IMR-90 (cell line): ENCODE data around the gene TRIP11. TPM values are rescaled to one million over a fixed set of nuclear protein-coding genes. Genes with fewer than 3 reads are reported as not detected.

Experiments used
- ATAC-seq: fragments of 200-7000 bp; cut with Tn5 transposase; 2 replicates; pipeline ENCODE4 v1.9.1; 2020; ENCODE audit warnings: low read depth, mild to moderate bottlenecking, moderate library complexity
- BruUV-seq: library from RNA; stranded (reverse); fragments of 400-500 nt; replicated peaks from 2 replicates; lab custom pipeline; 2021; lab: Mats Ljungman, UMichigan
- CTCF ChIA-PET: fragments of 300-600 bp; formaldehyde crosslinking; extraction: SDS; loops from one replicate; lab custom pipeline; 2021; ENCODE audit warnings: antibody characterized with exemption; lab: Yijun Ruan, JAX
- POLR2A ChIA-PET: fragments of 300-600 bp; sonication (Branson Sonifier 250); formaldehyde crosslinking; loops from one replicate; lab custom pipeline; 2022; ENCODE audit warnings: antibody characterized with exemption; ENCODE audit not compliant: unreplicated experiment; lab: Charles Lee
- DNase-seq: peaks from one replicate; pipeline ENCODE4 v3.0.0; 2013
- H2AFZ ChIP-seq: replicated peaks from 2 replicates; pipeline ENCODE3; 2013; ENCODE audit warnings: low read length, mild to moderate bottlenecking; ENCODE audit not compliant: poor library complexity
- H2AK5ac ChIP-seq: 2 replicates; pipeline ENCODE4 v1.6.1; 2013; ENCODE audit warnings: low read depth, low read length, inconsistent platforms
- H2AK9ac ChIP-seq: replicated peaks from 2 replicates; pipeline ENCODE3; 2013; ENCODE audit warnings: mild to moderate bottlenecking, low read depth, low read length, moderate library complexity; ENCODE audit not compliant: poor library complexity
- H2BK120ac ChIP-seq: 2 replicates; pipeline ENCODE4 v1.6.1; 2013; ENCODE audit warnings: low read depth, low read length, inconsistent platforms
- H2BK15ac ChIP-seq: 3 replicates; pipeline ENCODE4 v1.6.1; 2013; ENCODE audit warnings: low read depth, low read length, inconsistent platforms
- H2BK20ac ChIP-seq: 2 replicates; pipeline ENCODE4 v1.6.1; 2013; ENCODE audit warnings: low read depth, mild to moderate bottlenecking, inconsistent platforms, low read length, moderate library complexity
- H2BK5ac ChIP-seq: 2 replicates; pipeline ENCODE4 v1.6.1; 2013; ENCODE audit warnings: mild to moderate bottlenecking, low read depth, low read length, inconsistent platforms; ENCODE audit not compliant: poor library complexity, severe bottlenecking
- H3K14ac ChIP-seq: replicated peaks from 2 replicates; pipeline ENCODE4 v1.6.1; 2013; ENCODE audit warnings: low read depth, low read length, inconsistent platforms
- H3K18ac ChIP-seq: 2 replicates; pipeline ENCODE4 v1.6.1; 2013; ENCODE audit warnings: low read depth, low read length, control low read depth
- H3K23ac ChIP-seq: 2 replicates; pipeline ENCODE4 v1.6.1; 2013; ENCODE audit warnings: low read depth, low read length, inconsistent platforms
- H3K27ac ChIP-seq: 2 replicates; pipeline ENCODE4 v1.5.1; 2013; ENCODE audit warnings: mild to moderate bottlenecking, control low read depth, low read length; ENCODE audit not compliant: insufficient read depth
- H3K27me3 ChIP-seq: 2 replicates; pipeline ENCODE4 v1.6.1; 2013; ENCODE audit warnings: low read length; ENCODE audit not compliant: control insufficient read depth, insufficient read depth
- H3K36me3 ChIP-seq: 2 replicates; pipeline ENCODE4 v1.6.1; 2013; ENCODE audit warnings: low read length, mixed read lengths; ENCODE audit not compliant: control insufficient read depth, insufficient read depth
- H3K4ac ChIP-seq: 2 replicates; pipeline ENCODE4 v1.6.1; 2013; ENCODE audit warnings: low read depth, low read length, inconsistent platforms
- H3K4me1 ChIP-seq: 2 replicates; pipeline ENCODE4 v1.6.1; 2013; ENCODE audit warnings: low read length, mixed read lengths; ENCODE audit not compliant: control insufficient read depth, insufficient read depth
- H3K4me2 ChIP-seq: 2 replicates; pipeline ENCODE4 v1.6.1; 2013; ENCODE audit warnings: low read depth, mild to moderate bottlenecking, control low read depth, low read length, moderate library complexity
- H3K4me3 ChIP-seq: 2 replicates; pipeline ENCODE4 v1.5.1; 2013; ENCODE audit warnings: low read depth, mild to moderate bottlenecking, control low read depth, low read length, moderate library complexity; ENCODE audit not compliant: insufficient read depth
- H3K56ac ChIP-seq: 2 replicates; pipeline ENCODE4 v1.6.1; 2013; ENCODE audit warnings: low read length, inconsistent platforms; ENCODE audit not compliant: insufficient read depth; ENCODE audit errors: extremely low read depth
- H3K79me1 ChIP-seq, 2 experiments: 2 replicates each; pipeline ENCODE4 v1.6.1; 2013; ENCODE audit warnings: low read length in 2 of 2, inconsistent platforms in 1 of 2, low read depth in 1 of 2
- H3K9ac ChIP-seq: 2 replicates; pipeline ENCODE4 v1.6.1; 2013; ENCODE audit warnings: low read depth, low read length, control low read depth
- H3K9me1 ChIP-seq: 2 replicates; pipeline ENCODE4 v1.6.1; 2013; ENCODE audit warnings: low read length, inconsistent platforms; ENCODE audit not compliant: insufficient read depth
- H3K9me3 ChIP-seq: 2 replicates; pipeline ENCODE4 v1.6.1; 2013; ENCODE audit warnings: low read length; ENCODE audit not compliant: control insufficient read depth, insufficient read depth
- H4K20me1 ChIP-seq: 2 replicates; pipeline ENCODE4 v1.6.1; 2013; ENCODE audit warnings: low read length, inconsistent platforms; ENCODE audit not compliant: insufficient read depth
- H4K5ac ChIP-seq: 2 replicates; pipeline ENCODE4 v1.6.1; 2013; ENCODE audit warnings: mild to moderate bottlenecking, low read depth, low read length, control low read depth
- H4K8ac ChIP-seq, 2 experiments: 2 replicates each; pipeline ENCODE4 v1.6.1; 2013; ENCODE audit warnings: low read depth in 2 of 2, low read length in 2 of 2, control low read depth in 1 of 2, inconsistent platforms in 1 of 2
- H4K91ac ChIP-seq: 2 replicates; pipeline ENCODE4 v1.6.1; 2013; ENCODE audit warnings: low read depth, low read length, inconsistent platforms; ENCODE audit not compliant: insufficient read depth
- CHD1 ChIP-seq: IDR thresholded peaks from 2 replicates; pipeline ENCODE4 v1.6.1; 2012; ENCODE audit warnings: low read depth, low read length, improper control_type of control experiment
- CTCF ChIP-seq: conservative IDR thresholded peaks from 2 replicates; pipeline ENCODE4 v1.5.1; 2012; ENCODE audit warnings: mild to moderate bottlenecking, low read depth, low read length, improper control_type of control experiment
- MAFK ChIP-seq: IDR thresholded peaks from 2 replicates; pipeline ENCODE4 v1.6.1; 2012; ENCODE audit warnings: low read depth, low read length, improper control_type of control experiment
- MAZ ChIP-seq: IDR thresholded peaks from 2 replicates; pipeline ENCODE4 v1.6.1; 2012; ENCODE audit warnings: low read depth, mild to moderate bottlenecking, low read length, improper control_type of control experiment, moderate library complexity, borderline replicate concordance
- MXI1 ChIP-seq: IDR thresholded peaks from 2 replicates; pipeline ENCODE4 v1.6.1; 2012; ENCODE audit warnings: low read depth, mild to moderate bottlenecking, low read length, moderate library complexity, borderline replicate concordance
- NFE2L2 ChIP-seq: fragments of 150-350 bp; IDR thresholded peaks from 2 replicates; pipeline ENCODE4 v1.6.1; 2016; ENCODE audit warnings: low read depth, mild to moderate bottlenecking, low read length
- POLR2A ChIP-seq: IDR thresholded peaks from 2 replicates; pipeline ENCODE4 v1.6.1; 2012; ENCODE audit warnings: mild to moderate bottlenecking, low read depth, low read length
- RAD21 ChIP-seq: IDR thresholded peaks from 2 replicates; pipeline ENCODE4 v1.6.1; 2012; ENCODE audit warnings: low read length, improper control_type of control experiment
- RCOR1 ChIP-seq: IDR thresholded peaks from 2 replicates; pipeline ENCODE4 v1.6.1; 2012; ENCODE audit warnings: mild to moderate bottlenecking, low read length, improper control_type of control experiment; ENCODE audit not compliant: insufficient replicate concordance
- RFX5 ChIP-seq: IDR thresholded peaks from 2 replicates; pipeline ENCODE4 v1.8.0; 2012; ENCODE audit warnings: low read depth, mild to moderate bottlenecking, low read length, moderate library complexity
- WGBS, 2 experiments: methylation state at CpG; one replicate each; pipeline versions ENCODE4 v1.1.5 to v1.1.7; 2013; ENCODE audit warnings: missing lambda C conversion rate in 2 of 2; ENCODE audit not compliant: insufficient read length in 1 of 2; ENCODE audit errors: extremely low coverage in 2 of 2; 5-methylcytosine and 5-hydroxymethylcytosine counted together
- dilution Hi-C: fragments of 300-500 bp; cut with HindIII; formaldehyde crosslinking; loops from one replicate; pipeline ENCODE4 v1.14.3; 2018; ENCODE audit warnings: low sequenced_read_pairs; ENCODE audit not compliant: unreplicated experiment
- in situ Hi-C: fragments of 300-500 bp; cut with MboI; formaldehyde crosslinking; loops from 3 replicates; pipeline ENCODE4 v1.14.3; 2019; ENCODE audit warnings: low sequenced_read_pairs, inconsistent platforms, mixed read lengths
- intact Hi-C: fragments of 100-400 bp; cut with micrococcal nuclease; formaldehyde crosslinking; loops from 2 replicates; pipeline ENCODE4 v1.10.0; 2022
- polyA plus RNA-seq, 3 experiments: library from polyadenylated mRNA; depleted of rRNA; stranded (reverse); fragments of >200 nt; gene quantifications; 2 replicates each; pipeline ENCODE4 v1.2.3, GENCODE V29; 2012; ENCODE audit warnings: low replicate concordance in 1 of 3
- total RNA-seq: library from RNA; depleted of rRNA; stranded (reverse); fragments of >200 nt; gene quantifications from 2 replicates; pipeline ENCODE4 v1.2.3, GENCODE V29; 2012

Gene TRIP11
- total and polyA plus RNA-seq, 2 of the 4 experiments (the other 2 are of a cell fraction): 6.8 to 83.5 TPM

- Histone ChIP-seq H2BK5ac (no peak overlapping the region), H3K27me3 (no peaks in the 10 kb centered on the region), H3K9me1 (peaks cover 6% of the 10 kb centered on the region), H3K18ac (no peak overlapping the region), H3K9ac (no peak overlapping the region), H3K4me1 (peaks cover 5% of the 10 kb centered on the region), H2AK9ac (no peak overlapping the region), H3K9me3 (no peaks in the 10 kb centered on the region), H2AK5ac (no peak overlapping the region), H2BK15ac (no peak overlapping the region), H3K14ac (no peak overlapping the region), H3K36me3 (peaks cover 15% of the 10 kb centered on the region), H3K4me3 (no peak overlapping the region), H4K91ac (no peak overlapping the region), H2BK20ac (no peak overlapping the region), H3K23ac (no peak overlapping the region), H3K56ac (no peak overlapping the region), H2BK120ac (no peak overlapping the region), H4K5ac (no peak overlapping the region), H4K8ac (no peak overlapping the region), H3K27ac (no peak overlapping the region), H3K4me2 (no peak overlapping the region), H3K4ac (no peak overlapping the region), H3K79me1 (peaks cover 5 to 40% of the 10 kb centered on the region in 2 experiments; a peak in 3 of 4 replicates), H2AFZ (no peak overlapping the region), H4K20me1 (peaks cover 26% of the 10 kb centered on the region)
- dilution Hi-C loops (no loop called here), intact Hi-C loops (no loop called here), in situ Hi-C loops (no loop called here)
- no TSS peak for BruUV-seq
- CTCF ChIA-PET: no interaction called here
- DNase-seq (no peak), ATAC-seq (no peak)
- no peak for TF ChIP-seq RAD21
- no peak for TF ChIP-seq RCOR1
- no peak for TF ChIP-seq MAFK
- TF ChIP-seq POLR2A: no peak
- TF ChIP-seq RFX5: no peak
- TF ChIP-seq MAZ: no peak
- TF ChIP-seq NFE2L2: no peak
- no peak for TF ChIP-seq MXI1
- no peak for TF ChIP-seq CTCF
- TF ChIP-seq CHD1: no peak
- POLR2A ChIA-PET: no interaction called here
- WGBS, 2 experiments: 86% methylated on average over 1 of the region's 1 CpG; no CpG with 5 or more reads in 1 of the 2 experiments
Observed at GRCh38 chr14:92033433-92033832, 6.4 kb downstream of the TRIP11 start.
